Measurements from ENCODE around the gene CST3. TPM values are rescaled to one million over a fixed set of nuclear protein-coding genes. Genes with fewer than 3 reads are reported as not detected.

CST3 gene
- total RNA-seq, 2 donors from 2014 or later = 131 to 177 TPM

- H3K27ac Mint-ChIP-seq = no peak overlapping the region
- no peak for DNase-seq
- Histone ChIP-seq H3K27me3 (ENCODE audit: control insufficient read depth, insufficient read depth, low read length, poor library complexity, severe bottlenecking) (no peaks in the 10 kb centered on the region), H3K4me3 (ENCODE audit: low read length) (no peak overlapping the region), H3K36me3 (ENCODE audit: control insufficient read depth, insufficient read depth, low read length) (no peaks in the 10 kb centered on the region), H3K9ac (ENCODE audit: extremely low read depth, low read length, poor library complexity, severe bottlenecking) (no peak overlapping the region), H3K4me1 (ENCODE audit: control insufficient read depth, insufficient read depth, low read length) (peaks cover 7% of the 10 kb centered on the region), H3K9me3 (ENCODE audit: control insufficient read depth, low read length) (no peaks in the 10 kb centered on the region), H3K27ac (ENCODE audit: low read depth, low read length) (no peak overlapping the region)
- peaks cover 14% of the 10 kb centered on the region for H3K27me3 Mint-ChIP-seq (ENCODE audit: insufficient read depth)
- TF ChIP-seq CTCF (conservative IDR thresholded peaks at IDR 0.05) = no peak
- peaks cover 14% of the 10 kb centered on the region for H3K4me1 Mint-ChIP-seq
- no peak overlapping the region for H3K4me3 Mint-ChIP-seq
- 85 to 98% methylated on average over 7 to 12 of the region's 12 CpGs for WGBS, 2 experiments (ENCODE audit: insufficient coverage in 1 of 2, insufficient read length in 1 of 2)
- H3K36me3 Mint-ChIP-seq (ENCODE audit: low read depth) = peaks cover 22% of the 10 kb centered on the region
- H3K9me3 Mint-ChIP-seq = no peaks in the 10 kb centered on the region
Measured at GRCh38 chr20:23634985-23635767, 2.6 kb downstream of the CST3 start.

DNA sequence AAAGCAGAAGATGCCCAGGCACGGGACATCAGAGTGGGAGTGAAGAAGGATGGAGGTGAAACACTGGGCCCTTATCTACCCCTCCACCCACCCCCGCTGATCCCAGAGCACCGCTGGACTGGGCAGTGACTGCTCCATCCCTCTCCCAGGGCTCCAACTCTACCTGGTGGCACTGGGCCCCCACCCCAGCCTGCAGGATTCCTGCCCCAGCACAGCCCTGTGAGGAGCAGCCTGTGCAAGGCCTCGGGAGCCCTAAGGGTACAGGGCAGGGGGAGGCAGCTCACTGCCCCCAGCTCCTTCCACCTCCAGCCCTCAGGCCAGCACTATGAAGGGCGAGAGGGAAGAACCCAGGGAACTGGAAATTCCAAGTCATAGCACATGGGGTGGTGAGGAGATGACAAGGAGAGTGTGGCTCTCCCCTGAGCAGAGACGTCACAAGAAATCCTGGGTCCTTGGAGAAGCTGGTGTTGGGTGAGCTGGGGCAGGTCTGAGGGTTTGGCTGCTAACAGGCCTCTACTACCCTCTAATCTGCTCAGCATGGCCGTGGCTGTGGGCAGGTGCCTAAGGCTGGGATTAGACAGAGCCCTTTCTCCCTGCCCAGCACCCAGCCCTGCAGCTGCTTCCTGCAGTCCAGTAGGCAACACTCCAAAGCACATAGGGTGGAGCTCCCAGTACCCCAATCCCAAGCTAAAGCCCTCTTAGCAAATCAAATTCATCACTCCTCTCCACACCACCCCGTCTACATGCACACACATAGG is 3.5 kb downstream of the CST3 start:
- Histone ChIP-seq H3K9me3 (ENCODE audit: control insufficient read depth, low read length) (no peaks in the 10 kb centered on the region), H3K4me1 (ENCODE audit: control insufficient read depth, insufficient read depth, low read length) (peaks cover 7% of the 10 kb centered on the region), H3K9ac (ENCODE audit: extremely low read depth, low read length, poor library complexity, severe bottlenecking) (no peak overlapping the region), H3K27me3 (ENCODE audit: control insufficient read depth, insufficient read depth, low read length, poor library complexity, severe bottlenecking) (no peaks in the 10 kb centered on the region), H3K36me3 (ENCODE audit: control insufficient read depth, insufficient read depth, low read length) (no peaks in the 10 kb centered on the region), H3K4me3 (ENCODE audit: low read length) (no peak overlapping the region), H3K27ac (ENCODE audit: low read depth, low read length) (no peak overlapping the region)
- Mint-ChIP-seq H3K27ac (no peak overlapping the region), H3K36me3 (ENCODE audit: low read depth) (peaks cover 22% of the 10 kb centered on the region), H3K9me3 (no peaks in the 10 kb centered on the region), H3K4me3 (no peak overlapping the region), H3K27me3 (ENCODE audit: insufficient read depth) (peaks cover 14% of the 10 kb centered on the region), H3K4me1 (peaks cover 21% of the 10 kb centered on the region)
- no peak for DNase-seq
- TF ChIP-seq CTCF (conservative IDR thresholded peaks at IDR 0.05) = no peak
- WGBS, 2 experiments (ENCODE audit: insufficient coverage in 1 of 2, insufficient read length in 1 of 2) = 92 to 95% methylated on average over 2 to 8 of the region's 8 CpGs

DNA sequence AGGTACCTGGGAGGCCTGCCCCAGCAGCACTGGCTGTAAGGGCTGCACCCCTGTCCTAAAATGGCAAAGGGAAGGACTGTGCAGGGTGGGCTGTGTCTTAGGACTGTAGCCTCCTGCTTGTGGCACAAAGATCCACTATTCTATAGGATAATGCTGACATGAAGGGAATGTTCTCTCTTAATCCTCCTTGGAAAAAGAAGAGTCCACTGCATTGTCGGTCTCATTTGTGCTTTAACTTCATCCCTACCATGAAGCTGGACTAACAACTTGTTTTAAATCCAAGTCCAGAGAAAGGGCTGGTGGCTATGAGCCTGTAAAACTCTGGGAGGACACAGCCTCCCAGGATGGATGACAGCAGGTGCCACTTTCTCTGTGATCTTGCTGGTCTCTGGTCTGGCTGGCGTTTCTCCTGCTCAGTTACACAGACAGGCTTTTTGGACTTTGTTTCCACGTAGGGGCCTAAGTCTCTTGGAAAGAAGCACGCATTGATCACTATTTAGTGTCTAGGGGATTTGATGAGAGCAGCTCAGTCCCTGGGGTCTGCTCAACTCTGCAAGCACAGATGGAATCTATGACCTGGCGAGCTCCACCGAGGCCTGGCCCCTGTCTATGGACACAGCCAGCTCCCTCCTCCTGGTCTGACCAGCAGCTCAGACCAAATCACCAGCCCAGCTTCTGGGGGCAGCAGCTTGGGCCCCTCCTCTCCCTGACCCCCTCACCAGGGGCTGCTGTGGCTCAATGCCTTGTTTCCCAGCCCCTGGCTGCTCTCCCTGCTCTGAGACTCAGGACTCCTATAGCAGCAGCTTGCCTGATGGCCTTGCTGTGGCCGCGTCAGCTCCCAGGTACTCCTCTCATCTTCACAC is 4.8 kb downstream of the CST3 start:
- WGBS, 2 experiments (ENCODE audit: insufficient coverage in 1 of 2, insufficient read length in 1 of 2) = 87 to 90% methylated on average over 6 to 8 of the region's 8 CpGs
- Mint-ChIP-seq H3K27ac (no peak overlapping the region), H3K9me3 (no peaks in the 10 kb centered on the region), H3K27me3 (ENCODE audit: insufficient read depth) (peaks cover 14% of the 10 kb centered on the region), H3K36me3 (ENCODE audit: low read depth) (peaks cover 22% of the 10 kb centered on the region), H3K4me3 (no peak overlapping the region), H3K4me1 (peaks cover 29% of the 10 kb centered on the region)
- no peak overlapping the region for H3K27ac ChIP-seq (ENCODE audit: low read depth, low read length)
- no peak overlapping the region for H3K9ac ChIP-seq (ENCODE audit: extremely low read depth, low read length, poor library complexity, severe bottlenecking)
- no peak overlapping the region for H3K4me3 ChIP-seq (ENCODE audit: low read length)
- no peak for TF ChIP-seq CTCF (conservative IDR thresholded peaks at IDR 0.05)
- H3K27me3 ChIP-seq (ENCODE audit: control insufficient read depth, insufficient read depth, low read length, poor library complexity, severe bottlenecking) = no peaks in the 10 kb centered on the region
- H3K36me3 ChIP-seq (ENCODE audit: control insufficient read depth, insufficient read depth, low read length) = no peaks in the 10 kb centered on the region
- peak; percentile 36 for DNase-seq
- H3K4me1 ChIP-seq (ENCODE audit: control insufficient read depth, insufficient read depth, low read length) = peaks cover 9% of the 10 kb centered on the region
- H3K9me3 ChIP-seq (ENCODE audit: control insufficient read depth, low read length) = no peaks in the 10 kb centered on the region
